GM04503 (cell line): ENCODE measurements around the gene ANGPTL2.

ENCODE experiments used
- DNase-seq: peaks from one replicate; pipeline ENCODE4 v3.0.0-alpha.2; 2012; ENCODE audit warnings: low read depth

ANGPTL2 gene

GRCh38 chr9:127136081-127136879 is 13.8 kb upstream of the ANGPTL2 start:
- DNase-seq, result no peak

- no peak for DNase-seq
These were observed 12.8 kb upstream of the ANGPTL2 start for GRCh38 chr9:127135056-127135745.

DNA sequence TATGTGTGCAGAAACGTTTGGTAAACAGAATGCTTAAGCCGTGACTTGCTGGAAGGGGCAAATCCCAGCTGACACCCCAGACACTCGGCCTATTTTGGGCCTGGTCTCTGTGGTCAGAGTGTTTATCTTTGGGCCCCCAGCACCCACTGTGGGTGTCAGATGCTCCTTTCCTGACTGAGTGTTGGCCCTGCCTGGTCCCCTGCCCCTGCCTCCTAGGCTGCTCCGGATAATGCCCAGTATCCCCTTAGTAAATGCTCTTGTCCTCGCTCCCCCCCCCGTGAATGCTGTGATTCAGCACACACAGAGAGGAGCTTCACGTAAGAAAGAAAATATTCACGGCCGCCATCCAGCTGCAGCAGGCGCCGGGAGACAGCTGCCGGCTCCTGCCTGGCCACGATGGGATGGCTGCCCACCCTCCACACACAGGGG is 11.3 kb upstream of the ANGPTL2 start:
- DNase-seq, result peak; percentile 60

DNA sequence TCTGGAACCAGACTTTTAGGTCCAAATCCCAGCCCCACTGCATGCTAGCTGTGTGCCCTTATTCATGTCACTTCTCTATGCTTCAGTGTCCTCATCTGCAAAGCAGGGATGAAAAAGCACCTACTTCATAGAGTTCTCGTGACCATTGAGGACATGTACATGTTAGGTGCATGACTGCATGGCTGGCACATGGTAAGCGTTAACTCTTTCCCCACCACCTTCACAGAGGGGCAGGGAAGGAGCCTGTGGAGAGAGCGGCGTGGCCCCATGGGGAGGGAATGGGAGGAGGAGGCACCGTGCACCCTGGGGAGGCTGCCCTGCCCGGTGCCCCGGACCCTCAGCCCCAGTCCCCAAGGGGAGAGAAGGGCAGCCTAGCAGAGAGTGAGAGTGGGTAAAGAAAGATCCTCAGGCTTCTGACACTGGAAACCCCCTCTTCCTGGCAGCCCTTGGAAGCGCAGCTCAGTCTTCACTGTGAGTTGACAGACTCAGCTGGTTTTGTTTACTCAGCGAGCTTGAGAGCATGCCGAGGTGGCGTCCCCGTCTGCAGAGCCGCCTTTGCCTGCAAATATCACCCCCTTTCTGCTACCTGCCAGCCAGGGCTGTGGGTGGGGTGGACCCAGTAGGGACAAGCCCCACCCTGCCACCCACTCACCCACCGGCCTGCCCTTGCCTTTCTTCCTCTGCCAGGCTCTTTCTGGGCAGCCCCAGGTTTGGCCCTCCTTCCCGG is 10.6 kb upstream of the ANGPTL2 start:
- DNase-seq, result no peak

- no peak for DNase-seq
These were observed 9.9 kb upstream of the ANGPTL2 start for GRCh38 chr9:127132375-127132774.

DNA sequence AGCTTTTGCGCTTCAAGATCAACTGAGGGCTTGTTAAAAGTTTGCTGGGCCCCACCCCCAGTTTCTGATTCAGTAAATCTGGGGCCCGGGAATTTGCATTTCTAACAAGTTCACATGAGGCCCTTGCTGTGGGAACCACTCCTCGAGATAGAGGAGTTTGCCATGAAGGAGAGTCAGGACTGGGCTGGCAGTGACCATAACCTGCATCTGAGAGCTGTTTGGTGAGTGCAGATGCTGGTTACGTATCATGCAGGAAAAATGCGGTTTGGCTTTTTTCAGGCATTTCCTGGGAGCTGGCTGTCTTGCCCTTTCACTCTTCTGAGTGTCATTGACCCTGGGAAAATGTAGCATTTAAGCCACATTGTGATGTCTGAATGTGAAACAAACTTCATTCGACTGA is 9.4 kb upstream of the ANGPTL2 start:
- peak; percentile 74 for DNase-seq

DNA sequence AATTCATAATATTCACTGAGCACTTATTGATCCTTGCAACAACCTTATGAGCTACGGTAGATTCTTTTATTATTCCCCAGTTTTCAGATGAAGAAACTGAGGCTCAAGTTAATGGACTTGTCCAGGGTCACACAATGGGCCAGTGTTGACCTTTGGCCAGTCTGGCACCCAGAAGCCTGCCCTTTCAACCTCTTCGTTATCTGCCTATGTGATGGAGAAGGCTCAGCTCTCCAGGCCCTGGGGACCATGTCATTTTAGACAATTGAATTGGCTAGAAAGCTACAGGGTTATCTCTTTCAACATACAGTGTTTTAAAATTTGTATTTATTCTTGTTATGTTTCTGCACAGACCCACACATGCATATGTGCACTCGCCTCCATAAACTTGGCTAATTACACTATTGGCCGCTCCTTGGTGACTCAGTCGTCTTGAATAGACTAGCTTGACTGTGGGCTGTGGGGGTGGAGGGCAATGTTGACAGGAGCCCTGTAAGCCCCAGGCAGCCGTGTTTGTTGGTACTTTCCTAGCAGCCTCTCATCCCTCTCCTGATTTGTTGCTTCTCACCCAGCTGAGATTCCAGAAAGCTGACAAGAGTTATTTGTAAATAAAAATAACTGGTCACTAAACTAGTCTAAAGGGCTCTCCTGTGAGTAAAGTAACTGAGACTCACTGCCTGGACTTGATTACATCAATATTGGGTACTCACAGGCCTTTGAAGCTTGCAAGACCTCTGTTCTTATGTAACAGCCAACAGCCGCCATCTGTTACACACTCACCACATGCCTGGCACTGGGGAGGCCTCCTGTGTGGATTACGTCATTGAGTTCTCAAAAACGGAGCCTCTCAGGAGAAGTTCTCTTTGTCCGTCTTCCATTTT is 8.5 kb upstream of the ANGPTL2 start:
- DNase-seq, result peak; percentile 91

GRCh38 chr9:127130235-127130634 is 7.8 kb upstream of the ANGPTL2 start:
- no peak for DNase-seq

GRCh38 chr9:127129718-127130085 is 7.3 kb upstream of the ANGPTL2 start:
- no peak for DNase-seq

- no peak for DNase-seq
These were observed 6.8 kb upstream of the ANGPTL2 start for GRCh38 chr9:127129073-127129717.

DNA sequence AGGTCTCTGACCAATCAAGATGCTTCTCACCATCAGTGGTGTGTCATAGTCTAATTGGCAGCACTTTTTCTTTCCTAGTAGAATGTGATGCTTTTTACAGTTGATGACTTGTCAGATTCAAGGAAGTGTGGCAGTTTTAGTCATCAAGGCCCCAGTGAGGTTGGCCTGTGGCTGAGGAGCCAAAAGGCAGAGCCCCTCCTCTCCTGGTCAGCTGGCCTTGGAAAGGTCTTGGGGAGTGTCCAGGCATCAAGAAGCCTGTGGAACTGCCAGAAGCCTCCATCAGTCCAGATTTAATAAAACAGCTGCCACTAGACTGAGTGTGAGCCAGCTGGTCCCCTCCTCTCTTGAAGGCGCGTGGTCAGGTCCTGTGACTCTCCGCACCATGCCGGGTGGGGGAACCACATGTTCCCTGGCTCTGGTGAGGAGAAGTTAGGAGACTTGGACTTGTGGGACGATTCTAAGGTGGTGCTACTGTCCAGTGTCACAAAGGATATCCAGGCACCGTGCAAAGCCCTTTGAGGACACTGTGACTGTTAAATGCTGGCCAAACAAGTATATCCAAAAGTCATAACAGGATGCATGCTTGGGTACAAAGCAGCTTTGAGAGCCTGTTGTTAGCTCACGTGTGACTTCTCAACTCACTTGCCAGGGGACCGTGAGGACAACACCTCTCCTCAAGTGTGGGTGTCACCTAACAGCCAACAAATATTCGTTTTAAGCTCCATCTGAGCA is 6.1 kb upstream of the ANGPTL2 start:
- DNase-seq, result no peak

DNA sequence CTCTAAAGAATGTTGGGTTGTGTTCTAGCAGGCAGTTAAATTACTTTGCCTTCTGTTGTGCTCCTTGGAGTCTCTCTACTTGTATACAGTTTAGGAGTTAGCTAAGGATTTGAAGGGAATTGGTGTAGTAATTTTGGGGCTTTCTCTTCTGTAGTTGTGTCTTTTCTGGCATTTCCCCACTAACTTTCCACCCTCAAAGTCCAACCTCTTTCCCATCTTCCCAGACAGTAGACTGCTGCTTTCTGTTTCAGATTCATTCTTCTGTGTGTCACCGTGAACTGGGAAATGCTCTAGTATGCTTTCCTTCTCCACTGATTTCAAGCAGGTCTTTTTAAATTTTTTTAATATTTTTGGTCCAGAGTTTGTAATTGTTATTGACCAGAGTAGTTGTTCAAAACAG is 4.5 kb upstream of the ANGPTL2 start:
- no peak for DNase-seq

GRCh38 chr9:127124792-127125191 is 2.4 kb upstream of the ANGPTL2 start:
- no peak for DNase-seq

GRCh38 chr9:127124111-127124531 is 1.7 kb upstream of the ANGPTL2 start:
- no peak for DNase-seq

DNA sequence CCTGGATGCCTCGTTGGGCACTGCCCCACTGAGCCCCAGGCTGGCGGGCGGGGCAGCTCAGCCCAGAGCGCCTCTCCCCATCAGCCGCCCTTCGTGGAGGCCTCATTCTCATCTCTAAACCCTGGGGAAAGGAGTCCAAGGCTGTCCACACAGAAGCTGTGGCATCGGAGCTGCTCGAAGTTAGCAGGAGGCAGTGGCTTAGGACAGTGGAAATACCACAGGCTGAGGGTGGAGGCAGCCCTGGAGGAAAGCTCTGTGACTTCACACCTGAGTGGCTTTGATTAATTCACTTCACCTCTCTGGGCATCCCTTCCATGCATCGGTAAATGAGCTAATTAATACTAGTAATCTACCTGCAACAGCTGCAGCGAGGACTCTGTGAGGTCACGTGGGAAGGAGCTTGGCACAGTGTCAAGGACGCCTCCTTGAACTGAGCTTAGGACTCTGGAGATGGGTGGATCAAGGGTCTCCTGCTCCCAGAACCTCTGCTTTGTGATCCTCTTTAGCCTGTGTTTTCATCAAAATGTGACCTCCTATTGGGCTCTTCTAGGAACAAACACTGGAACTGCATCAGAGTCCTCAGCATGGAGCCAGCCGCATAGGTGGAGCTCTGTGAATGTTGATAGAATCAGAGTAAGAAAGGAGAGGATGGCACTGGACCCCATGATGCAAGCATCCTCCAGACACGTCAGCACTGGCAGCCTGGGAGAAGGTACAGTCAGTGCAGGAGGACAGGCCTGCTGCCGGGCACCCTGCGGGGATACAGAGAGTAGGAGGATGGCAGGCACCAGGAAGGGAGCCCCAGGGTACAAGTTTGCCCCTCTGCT is 842 bp upstream of the ANGPTL2 start:
- no peak for DNase-seq

DNA sequence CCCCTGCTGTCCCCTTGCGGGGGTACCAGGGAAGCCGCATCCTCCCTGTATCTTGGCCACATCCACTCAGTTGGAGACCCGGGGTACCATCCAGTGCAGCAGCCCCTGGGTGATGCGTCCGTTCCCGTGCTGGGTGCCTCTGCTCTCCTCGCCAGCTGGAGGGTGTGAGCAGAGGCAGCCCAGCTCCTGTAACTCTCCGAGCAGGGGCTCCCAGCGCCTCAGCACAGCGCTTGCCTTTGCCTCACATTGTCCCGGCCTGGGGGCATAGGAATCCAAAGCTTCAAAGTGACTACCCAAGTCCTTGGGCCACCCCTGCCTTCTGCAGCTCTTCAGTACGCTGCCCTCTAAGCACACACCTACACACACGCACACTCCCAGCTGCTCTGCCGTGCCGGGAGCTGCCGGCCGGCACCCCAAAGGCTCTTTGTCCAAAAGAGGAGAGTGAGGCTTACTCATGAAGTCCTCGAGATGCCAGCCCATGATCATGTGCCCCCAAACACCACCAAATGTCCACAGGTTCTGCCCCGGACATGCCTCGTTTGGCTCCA is 733 bp downstream of the ANGPTL2 start:
- no peak for DNase-seq

- no peak for DNase-seq
These were observed 3.1 kb downstream of the ANGPTL2 start for GRCh38 chr9:127119320-127119709.

- no peak for DNase-seq
These were observed 3.7 kb downstream of the ANGPTL2 start for GRCh38 chr9:127118597-127119319.

DNA sequence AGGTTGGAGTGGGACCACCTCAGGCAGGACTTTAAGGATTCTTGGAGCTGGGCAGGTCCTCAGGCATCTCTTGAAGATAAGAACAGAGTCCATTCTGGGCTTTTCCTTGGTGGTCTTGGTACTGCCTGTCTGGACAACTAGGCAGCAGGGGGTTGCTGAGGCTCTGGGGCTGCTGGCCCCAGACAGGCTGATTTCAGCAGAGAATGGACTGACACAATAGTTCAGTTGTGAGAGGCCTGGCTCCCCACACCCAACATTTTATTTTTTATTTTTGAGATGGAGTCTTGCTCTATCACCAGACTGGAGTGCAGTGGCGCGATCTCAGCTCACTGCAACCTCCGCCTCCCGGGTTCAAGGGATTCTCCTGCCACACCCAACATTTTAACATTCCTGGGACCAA is 4.6 kb downstream of the ANGPTL2 start:
- no peak for DNase-seq
